ENCODE data around the gene RNU6-9.
"Not testable (repeated sequence)": the region's sequence is repeated elsewhere in the genome, so short reads cannot be mapped to it uniquely, and the experiment has no call there.

The RNU6-9 gene

DNA sequence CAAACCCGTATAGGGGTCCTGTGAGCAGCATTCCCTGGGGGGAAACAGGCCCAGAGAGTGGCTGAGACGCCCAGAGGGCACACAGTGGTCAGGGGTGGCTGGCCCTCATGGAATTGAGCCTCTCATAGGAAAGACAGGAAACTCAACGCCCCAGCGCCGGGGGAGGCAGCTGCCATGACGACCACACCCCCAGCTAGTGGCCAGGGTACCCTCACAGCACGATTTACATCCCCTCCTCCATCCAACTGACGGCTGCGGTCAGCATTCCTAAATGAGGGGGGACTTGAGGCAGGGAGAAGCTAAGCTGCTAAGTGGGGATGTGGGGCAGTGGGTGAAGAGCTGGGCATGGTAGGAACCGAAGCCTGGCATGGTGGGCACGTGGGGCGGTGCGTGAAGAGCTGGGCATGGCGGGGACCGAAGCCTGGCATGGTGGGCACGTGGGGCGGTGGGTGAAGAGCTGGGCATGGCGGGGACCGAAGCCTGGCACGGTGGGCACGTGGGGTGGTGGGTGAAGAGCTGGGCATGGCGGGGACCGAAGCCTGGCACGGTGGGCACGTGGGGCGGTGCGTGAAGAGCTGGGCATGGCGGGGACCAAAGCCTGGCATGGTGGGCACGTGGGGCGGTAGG is 10.3 kb upstream of the RNU6-9 start:
- H3K27ac Mint-ChIP-seq, result no peak overlapping the region
- ATAC-seq, result no peak
- H3K36me3 Mint-ChIP-seq, result peaks cover 47% of the 10 kb centered on the region
- no peak overlapping the region for H3K4me3 Mint-ChIP-seq
- H3K4me1 Mint-ChIP-seq, result peaks cover 10% of the 10 kb centered on the region
- H3K27me3 Mint-ChIP-seq, result no peaks in the 10 kb centered on the region
- H3K9me3 Mint-ChIP-seq, result no peaks in the 10 kb centered on the region

DNA sequence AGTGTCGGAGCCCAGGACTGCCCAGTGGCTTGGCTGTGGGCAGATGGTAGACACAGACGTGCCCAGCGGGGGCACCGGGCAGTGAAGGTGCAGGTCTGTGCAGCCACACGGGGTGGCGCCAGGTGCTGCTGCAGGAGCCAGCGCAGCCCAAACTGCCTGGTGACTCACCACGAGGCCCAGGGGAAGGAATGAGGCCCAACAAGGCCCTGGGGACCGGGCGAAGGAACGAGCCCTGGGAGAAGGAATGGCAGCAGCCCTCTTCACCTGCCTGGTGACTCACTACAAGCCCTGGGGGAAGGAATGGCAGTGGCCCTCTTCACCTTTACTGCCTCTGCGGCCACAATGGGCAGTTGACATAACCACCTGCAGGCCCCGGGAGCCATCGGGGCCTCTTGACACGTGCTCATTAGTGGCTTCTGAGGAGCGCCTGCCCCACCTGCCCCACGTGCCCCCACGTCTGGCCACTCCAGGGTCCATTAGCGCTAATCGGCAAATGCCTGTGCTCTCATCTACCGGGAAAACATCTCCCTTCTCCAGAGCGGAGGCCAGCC is 9.5 kb upstream of the RNU6-9 start:
- Mint-ChIP-seq H3K4me1 (peaks cover 14% of the 10 kb centered on the region), H3K9me3 (no peaks in the 10 kb centered on the region), H3K36me3 (peaks cover 48% of the 10 kb centered on the region), H3K27ac (no peak overlapping the region), H3K4me3 (no peak overlapping the region), H3K27me3 (no peaks in the 10 kb centered on the region)
- no peak for ATAC-seq

DNA sequence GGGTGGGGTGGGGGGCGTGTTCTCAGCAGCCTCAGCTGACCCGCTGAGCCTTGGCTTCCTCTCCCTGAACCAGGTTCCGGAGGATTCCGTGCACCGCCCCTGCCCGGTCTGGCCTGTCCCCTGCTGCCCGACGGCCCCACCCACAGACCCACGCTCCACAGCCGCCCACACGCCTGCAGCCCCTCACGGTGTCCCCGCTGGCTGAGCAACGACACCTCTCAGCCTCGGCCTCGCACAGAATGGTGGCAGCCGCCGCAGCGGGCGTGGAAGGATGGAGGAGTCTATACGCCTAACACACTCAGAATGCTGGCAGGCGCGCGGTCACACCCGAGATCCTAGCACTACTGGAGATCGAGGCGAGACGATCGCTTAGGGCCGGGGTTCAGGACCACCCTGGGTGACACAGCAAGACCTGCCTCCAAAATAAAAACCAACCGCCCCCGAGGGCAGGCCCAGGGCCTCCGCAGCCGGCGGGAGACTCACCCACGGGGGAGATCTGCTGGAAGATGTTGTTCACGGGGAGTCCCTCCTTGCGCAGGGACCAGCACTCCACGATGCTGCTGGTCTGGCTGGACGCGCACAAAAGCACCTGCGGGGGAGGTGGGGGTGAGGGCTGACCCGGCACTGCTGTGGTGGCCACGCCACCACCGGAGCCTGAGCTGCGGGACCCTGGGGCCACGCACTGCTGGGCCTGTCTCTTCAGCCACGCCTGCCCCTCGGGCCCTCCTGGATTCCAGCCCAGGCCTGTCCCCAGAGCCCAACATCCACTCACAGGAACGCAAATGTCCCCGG is 8.7 kb upstream of the RNU6-9 start:
- no peak overlapping the region for H3K27ac Mint-ChIP-seq

GRCh38 chr19:885536-886224 is 7.6 kb upstream of the RNU6-9 start:
- peaks cover 12% of the 10 kb centered on the region for H3K4me1 Mint-ChIP-seq
- H3K36me3 Mint-ChIP-seq, result peaks cover 41% of the 10 kb centered on the region
- H3K4me3 Mint-ChIP-seq, result no peak overlapping the region
- no peaks in the 10 kb centered on the region for H3K9me3 Mint-ChIP-seq
- H3K27ac Mint-ChIP-seq, result no peak overlapping the region
- no peak for ATAC-seq
- H3K27me3 Mint-ChIP-seq, result no peaks in the 10 kb centered on the region

More for the DNA sequence above, 8.7 kb upstream of the RNU6-9 start:
- H3K27me3 Mint-ChIP-seq, result no peaks in the 10 kb centered on the region
- ATAC-seq, result no peak
- no peak overlapping the region for H3K4me3 Mint-ChIP-seq
- peaks cover 45% of the 10 kb centered on the region for H3K36me3 Mint-ChIP-seq
- H3K9me3 Mint-ChIP-seq, result no peaks in the 10 kb centered on the region
- H3K4me1 Mint-ChIP-seq, result peaks cover 12% of the 10 kb centered on the region

GRCh38 chr19:887072-887471 is 6.2 kb upstream of the RNU6-9 start:
- H3K36me3 Mint-ChIP-seq, result peaks cover 32% of the 10 kb centered on the region
- peak overlapping the region; percentile 88 for H3K27ac Mint-ChIP-seq
- H3K27me3 Mint-ChIP-seq, result no peaks in the 10 kb centered on the region
- no peaks in the 10 kb centered on the region for H3K9me3 Mint-ChIP-seq
- no peak for ATAC-seq
- no peak overlapping the region for H3K4me3 Mint-ChIP-seq
- peaks cover 24% of the 10 kb centered on the region for H3K4me1 Mint-ChIP-seq

- H3K9me3 Mint-ChIP-seq, result no peaks in the 10 kb centered on the region
- no peak overlapping the region for H3K4me3 Mint-ChIP-seq
Measured at GRCh38 chr19:887599-887998, 5.7 kb upstream of the RNU6-9 start.

DNA sequence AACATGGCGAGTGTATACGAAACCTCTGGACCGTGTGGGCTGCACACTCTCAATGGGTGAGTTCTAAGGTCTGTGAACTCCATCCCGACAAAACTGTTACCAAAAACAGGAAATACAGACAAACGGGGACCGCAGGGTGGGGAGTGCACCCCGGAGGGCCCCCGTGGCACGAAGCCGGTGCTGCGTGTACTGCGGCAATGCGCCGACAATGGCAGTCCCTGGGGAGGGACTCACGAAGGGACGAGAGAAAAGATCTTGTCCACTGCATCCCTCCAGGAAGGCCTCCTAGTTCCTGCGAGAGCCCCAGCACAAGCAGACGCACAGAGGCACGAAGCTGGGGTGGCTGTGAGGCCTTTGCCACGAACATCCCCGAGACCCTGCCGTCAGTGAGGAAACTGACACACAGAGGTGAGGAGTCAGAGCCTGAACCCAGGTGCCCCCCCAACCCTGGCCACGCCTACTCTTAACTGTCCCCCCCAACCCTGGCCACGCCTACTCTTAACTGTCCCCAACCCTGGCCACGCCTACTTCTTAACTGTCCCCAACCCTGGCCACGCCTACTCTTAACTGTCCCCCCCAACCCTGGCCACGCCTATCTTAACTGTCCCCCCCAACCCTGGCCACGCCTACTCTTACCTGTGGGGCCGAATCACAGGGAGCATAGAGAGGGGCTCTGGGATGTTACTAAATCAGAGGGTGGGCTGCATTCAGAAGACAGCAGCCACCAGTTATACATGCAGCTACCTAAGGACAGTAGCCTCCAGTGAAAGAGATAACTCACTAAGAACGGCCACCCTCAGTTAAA is 4.5 kb upstream of the RNU6-9 start:
- H3K27ac Mint-ChIP-seq, result peak overlapping the region; percentile 88
- H3K27me3 Mint-ChIP-seq, result no peaks in the 10 kb centered on the region
- H3K4me3 Mint-ChIP-seq, result peak overlapping the region; percentile 66
- ATAC-seq, result peak; percentile 76
- H3K36me3 Mint-ChIP-seq, result peaks cover 16% of the 10 kb centered on the region
- H3K9me3 Mint-ChIP-seq, result no peaks in the 10 kb centered on the region
- H3K4me1 Mint-ChIP-seq, result peaks cover 38% of the 10 kb centered on the region

More at GRCh38 chr19:887599-887998, 5.7 kb upstream of the RNU6-9 start:
- Mint-ChIP-seq H3K36me3 (peaks cover 27% of the 10 kb centered on the region), H3K27ac (peak overlapping the region; percentile 88), H3K4me1 (peaks cover 28% of the 10 kb centered on the region), H3K27me3 (no peaks in the 10 kb centered on the region)
- ATAC-seq, result no peak

GRCh38 chr19:889662-890295 is 3.5 kb upstream of the RNU6-9 start:
- peaks cover 38% of the 10 kb centered on the region for H3K4me1 Mint-ChIP-seq
- no peaks in the 10 kb centered on the region for H3K27me3 Mint-ChIP-seq
- no peak for ATAC-seq
- peaks cover 16% of the 10 kb centered on the region for H3K36me3 Mint-ChIP-seq
- no peaks in the 10 kb centered on the region for H3K9me3 Mint-ChIP-seq
- no peak overlapping the region for H3K4me3 Mint-ChIP-seq
- H3K27ac Mint-ChIP-seq, result no peak overlapping the region

DNA sequence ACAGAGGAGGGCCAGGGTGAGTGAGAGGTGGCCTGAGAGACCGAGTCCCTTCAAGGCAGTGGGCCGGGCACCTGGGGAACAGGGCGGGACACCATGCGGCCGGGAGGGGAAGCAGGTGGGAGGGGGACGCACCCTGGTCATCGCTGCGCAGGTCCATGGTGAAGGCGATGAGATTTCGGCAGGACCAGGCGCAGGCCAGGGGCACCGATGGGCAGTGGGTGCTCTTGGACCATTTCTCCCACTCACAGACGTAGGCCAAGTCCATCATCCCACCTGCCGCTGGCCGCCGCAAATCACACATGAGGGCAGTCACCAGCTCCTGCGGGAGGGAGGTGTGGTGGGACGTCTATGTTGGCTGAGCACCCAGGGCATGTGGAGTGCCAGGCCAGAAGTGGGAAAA is 2.5 kb upstream of the RNU6-9 start:
- Mint-ChIP-seq H3K4me3 (peak overlapping the region; percentile 72), H3K9me3 (no peaks in the 10 kb centered on the region), H3K36me3 (peaks cover 8% of the 10 kb centered on the region), H3K27ac (peak overlapping the region; percentile 82), H3K4me1 (peaks cover 38% of the 10 kb centered on the region), H3K27me3 (no peaks in the 10 kb centered on the region)
- ATAC-seq, result no peak

- not testable (repeated sequence) for H3K27me3 Mint-ChIP-seq, H3K9me3 Mint-ChIP-seq, ATAC-seq
- H3K4me1 Mint-ChIP-seq, result peaks cover 44% of the 10 kb centered on the region
- H3K4me3 Mint-ChIP-seq, result peak overlapping the region; percentile 85
- peaks cover 14% of the 10 kb centered on the region for H3K36me3 Mint-ChIP-seq
- H3K27ac Mint-ChIP-seq, result peak overlapping the region; percentile 100
Measured at GRCh38 chr19:891421-892200, 1.7 kb upstream of the RNU6-9 start.

GRCh38 chr19:892243-892893 is 916 bp upstream of the RNU6-9 start:
- peak; percentile 1 for ATAC-seq
- H3K27ac Mint-ChIP-seq, result peak overlapping the region; percentile 100
- no peaks in the 10 kb centered on the region for H3K27me3 Mint-ChIP-seq
- peaks cover 20% of the 10 kb centered on the region for H3K36me3 Mint-ChIP-seq
- H3K9me3 Mint-ChIP-seq, result no peaks in the 10 kb centered on the region
- peak overlapping the region; percentile 85 for H3K4me3 Mint-ChIP-seq
- H3K4me1 Mint-ChIP-seq, result peaks cover 47% of the 10 kb centered on the region

DNA sequence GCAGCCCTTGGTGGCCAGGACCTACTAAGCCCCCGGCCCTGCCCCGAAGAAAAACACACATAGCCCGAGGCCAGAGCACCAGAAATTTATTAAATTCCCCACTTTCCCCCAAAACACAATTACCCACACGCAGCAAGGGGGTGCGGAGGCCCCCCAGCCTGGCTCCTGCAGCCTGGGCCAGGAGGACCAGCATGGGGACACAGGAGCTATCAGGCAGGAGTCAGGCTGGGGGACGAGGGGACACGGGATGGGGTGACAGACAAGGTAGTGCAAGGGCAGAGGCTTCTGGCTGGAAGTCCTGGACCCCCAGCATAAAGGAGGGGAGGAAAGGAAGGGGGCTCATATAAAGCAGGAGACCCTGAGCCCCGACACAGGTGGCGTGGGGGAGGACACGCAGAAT is 3.1 kb downstream of the RNU6-9 start:
- no peaks in the 10 kb centered on the region for H3K27me3 Mint-ChIP-seq
- no peak overlapping the region for H3K4me3 Mint-ChIP-seq
- peak overlapping the region; percentile 7 for H3K27ac Mint-ChIP-seq
- no peaks in the 10 kb centered on the region for H3K9me3 Mint-ChIP-seq
- peaks cover 31% of the 10 kb centered on the region for H3K36me3 Mint-ChIP-seq
- H3K4me1 Mint-ChIP-seq, result peaks cover 40% of the 10 kb centered on the region
- ATAC-seq, result no peak

- peaks cover 37% of the 10 kb centered on the region for H3K4me1 Mint-ChIP-seq
- no peak overlapping the region for H3K4me3 Mint-ChIP-seq
- H3K27ac Mint-ChIP-seq, result peak overlapping the region; percentile 7
- H3K27me3 Mint-ChIP-seq, result no peaks in the 10 kb centered on the region
- no peak for ATAC-seq
- no peaks in the 10 kb centered on the region for H3K9me3 Mint-ChIP-seq
- H3K36me3 Mint-ChIP-seq, result peaks cover 31% of the 10 kb centered on the region
Measured at GRCh38 chr19:896999-897398, 3.7 kb downstream of the RNU6-9 start.

Data from stimulated activated memory B cell treated with anti-CD40 and anti-IgM and Interleukin-4, amounts not matched to agents 10 μg/mL and 1 μg/mL and 100 μg/mL, for 72 hours (primary cell).